ENCODE measurements around the gene BEST2. TPM values are rescaled to one million over a fixed set of nuclear protein-coding genes. Genes with fewer than 3 reads are reported as not detected.

BEST2 gene
- total RNA-seq, 1 experiment from 2014 or later = 1.5 TPM

- Histone ChIP-seq H3K4me3 (ENCODE audit: insufficient read depth, low read depth, low read length) (no peak overlapping the region; the same call in 1 of the 2 replicates), H3K27me3 (ENCODE audit: control insufficient read depth, insufficient read depth, low read length) (peaks cover 4% of the 10 kb centered on the region; the same call in 1 of the 2 replicates), H3K36me3 (replicated peaks; ENCODE audit: control insufficient read depth, insufficient read depth, low read length) (peaks cover 6% of the 10 kb centered on the region)
- DNase-seq = peak; percentile 99
These were observed 18.1 kb downstream of the BEST2 start for GRCh38 chr19:12769689-12770088.

GRCh38 chr19:12770922-12771321, 19.3 kb downstream of the BEST2 start:
- H3K27me3 ChIP-seq (ENCODE audit: control insufficient read depth, insufficient read depth, low read length) = peaks cover 1% of the 10 kb centered on the region; the same call in 1 of the 2 replicates
- no peak overlapping the region for H3K4me3 ChIP-seq (ENCODE audit: insufficient read depth, low read depth, low read length)
- DNase-seq = no peak
- H3K36me3 ChIP-seq (replicated peaks; ENCODE audit: control insufficient read depth, insufficient read depth, low read length) = peaks cover 4% of the 10 kb centered on the region

- H3K27me3 ChIP-seq (ENCODE audit: control insufficient read depth, insufficient read depth, low read length) = peaks cover 1% of the 10 kb centered on the region; the same call in 1 of the 2 replicates
- H3K4me3 ChIP-seq (ENCODE audit: insufficient read depth, low read depth, low read length) = no peak overlapping the region
These were observed 20.7 kb downstream of the BEST2 start for GRCh38 chr19:12772323-12772722.

GRCh38 chr19:12773571-12773970, 22.0 kb downstream of the BEST2 start:
- DNase-seq = no peak
- H3K27me3 ChIP-seq (ENCODE audit: control insufficient read depth, insufficient read depth, low read length) = peaks cover 1% of the 10 kb centered on the region; the same call in 1 of the 2 replicates
- no peak overlapping the region for H3K4me3 ChIP-seq (ENCODE audit: insufficient read depth, low read depth, low read length)
- peaks cover 4% of the 10 kb centered on the region for H3K36me3 ChIP-seq (replicated peaks; ENCODE audit: control insufficient read depth, insufficient read depth, low read length)

More at GRCh38 chr19:12772323-12772722, 20.7 kb downstream of the BEST2 start:
- no peak for DNase-seq
- H3K36me3 ChIP-seq (replicated peaks; ENCODE audit: control insufficient read depth, insufficient read depth, low read length) = peaks cover 4% of the 10 kb centered on the region

- H3K36me3 ChIP-seq (replicated peaks; ENCODE audit: control insufficient read depth, insufficient read depth, low read length) = peaks cover 4% of the 10 kb centered on the region
- H3K27me3 ChIP-seq (ENCODE audit: control insufficient read depth, insufficient read depth, low read length) = peaks cover 1% of the 10 kb centered on the region; the same call in 1 of the 2 replicates
- DNase-seq = peak; percentile 96
- peak within 1 kb of the TSS; percentile 82 for H3K4me3 ChIP-seq (ENCODE audit: insufficient read depth, low read depth, low read length)
These were observed 23.3 kb downstream of the BEST2 start, which contains the start of gene HOOK2 for GRCh38 chr19:12774588-12775555. TSS of gene HOOK2 (minus strand) at chr19:12775552. CDS start at chr19:12775449, 103 bp downstream.

- Histone ChIP-seq H3K27me3 (ENCODE audit: control insufficient read depth, insufficient read depth, low read length) (no peaks in the 10 kb centered on the region; the same call in 1 of the 2 replicates), H3K4me3 (ENCODE audit: insufficient read depth, low read depth, low read length) (peak overlapping the region; percentile 54), H3K36me3 (replicated peaks; ENCODE audit: control insufficient read depth, insufficient read depth, low read length) (peaks cover 3% of the 10 kb centered on the region)
- peak; percentile 96 for DNase-seq
These were observed 25.8 kb downstream of the BEST2 start for GRCh38 chr19:12777217-12778016.

- Histone ChIP-seq H3K27me3 (ENCODE audit: control insufficient read depth, insufficient read depth, low read length) (no peaks in the 10 kb centered on the region; the same call in 1 of the 2 replicates), H3K4me3 (ENCODE audit: insufficient read depth, low read depth, low read length) (peak overlapping the region; percentile 54), H3K36me3 (replicated peaks; ENCODE audit: control insufficient read depth, insufficient read depth, low read length) (peaks cover 3% of the 10 kb centered on the region)
- DNase-seq = peak; percentile 82
These were observed 26.7 kb downstream of the BEST2 start for GRCh38 chr19:12778017-12778904.

- no peaks in the 10 kb centered on the region; the same call in 1 of the 2 replicates for H3K27me3 ChIP-seq (ENCODE audit: control insufficient read depth, insufficient read depth, low read length)
- DNase-seq = peak; percentile 54
- H3K36me3 ChIP-seq (replicated peaks; ENCODE audit: control insufficient read depth, insufficient read depth, low read length) = peaks cover 3% of the 10 kb centered on the region
- H3K4me3 ChIP-seq (ENCODE audit: insufficient read depth, low read depth, low read length) = peak overlapping the region; percentile 54; the same call in 1 of the 2 replicates
These were observed 27.2 kb downstream of the BEST2 start for GRCh38 chr19:12778905-12779161.

- DNase-seq = peak; percentile 64
- Histone ChIP-seq H3K4me3 (ENCODE audit: insufficient read depth, low read depth, low read length) (no peak overlapping the region), H3K36me3 (replicated peaks; ENCODE audit: control insufficient read depth, insufficient read depth, low read length) (peaks cover under 1% of the 10 kb centered on the region; the same call in 1 of the 2 replicates), H3K27me3 (ENCODE audit: control insufficient read depth, insufficient read depth, low read length) (no peaks in the 10 kb centered on the region; the same call in 1 of the 2 replicates)
These were observed 27.8 kb downstream of the BEST2 start for GRCh38 chr19:12779162-12779993.

- H3K27me3 ChIP-seq (ENCODE audit: control insufficient read depth, insufficient read depth, low read length) = no peaks in the 10 kb centered on the region
- no peaks in the 10 kb centered on the region for H3K36me3 ChIP-seq (replicated peaks; ENCODE audit: control insufficient read depth, insufficient read depth, low read length)
- no peak for DNase-seq
- peak overlapping the region; percentile 63 for H3K4me3 ChIP-seq (ENCODE audit: insufficient read depth, low read depth, low read length)
These were observed 30.5 kb downstream of the BEST2 start for GRCh38 chr19:12782174-12782423.

GRCh38 chr19:12782424-12783290, 31.1 kb downstream of the BEST2 start:
- no peaks in the 10 kb centered on the region for H3K36me3 ChIP-seq (replicated peaks; ENCODE audit: control insufficient read depth, insufficient read depth, low read length)
- peak; percentile 89 for DNase-seq
- H3K4me3 ChIP-seq (ENCODE audit: insufficient read depth, low read depth, low read length) = peak overlapping the region; percentile 63
- no peaks in the 10 kb centered on the region for H3K27me3 ChIP-seq (ENCODE audit: control insufficient read depth, insufficient read depth, low read length)

- Histone ChIP-seq H3K27me3 (ENCODE audit: control insufficient read depth, insufficient read depth, low read length) (no peaks in the 10 kb centered on the region), H3K36me3 (replicated peaks; ENCODE audit: control insufficient read depth, insufficient read depth, low read length) (no peaks in the 10 kb centered on the region), H3K4me3 (ENCODE audit: insufficient read depth, low read depth, low read length) (peak overlapping the region; percentile 63)
- peak; percentile 76 for DNase-seq
These were observed 31.8 kb downstream of the BEST2 start for GRCh38 chr19:12783291-12783848.

All from H7 (cell line).